ENCODE results near the gene ARSG. TPM values are rescaled to one million over a fixed set of nuclear protein-coding genes. Genes with fewer than 3 reads are reported as not detected.

ARSG gene
- total and polyA plus RNA-seq, 2 of the 13 experiments (the other 11 are each of a cell fraction or from before 2014, with no cell fraction given): 3.7 to 15.2 TPM

DNA sequence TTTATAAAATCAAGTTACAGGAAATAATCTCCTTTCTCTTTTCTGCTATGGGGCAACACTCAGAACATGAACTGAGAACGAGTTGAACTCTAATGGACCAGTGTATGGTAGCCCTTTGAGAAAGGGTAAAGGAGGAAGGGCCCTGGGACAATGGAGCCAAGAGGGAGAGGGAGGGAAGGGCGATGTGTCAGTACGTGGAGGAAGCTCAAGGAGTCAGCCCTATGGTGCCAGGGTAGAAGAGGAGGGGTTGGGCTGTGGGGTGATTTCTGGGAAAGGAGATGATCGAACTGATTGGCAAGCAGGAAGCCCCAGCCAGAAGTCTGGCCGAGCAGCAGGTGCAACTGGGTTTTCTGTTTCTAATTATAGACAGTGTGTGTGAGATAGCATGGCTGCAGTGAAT is 170.3 kb downstream of the ARSG start:
- Histone ChIP-seq H4K20me1 (ENCODE audit: insufficient read depth, low read length) (no peaks in the 10 kb centered on the region), H3K9me3 (ENCODE audit: low read length) (no peaks in the 10 kb centered on the region), H3K27ac (ENCODE audit: extremely low read length, insufficient read depth, low read length) (no peak overlapping the region), H2AFZ (ENCODE audit: low read length) (no peak overlapping the region), H3K79me2 (ENCODE audit: insufficient read depth, low read length) (no peaks in the 10 kb centered on the region), H3K4me2 (ENCODE audit: low read depth, low read length) (no peak overlapping the region; the same call in 1 of the 2 replicates), H3K4me3 (replicated peaks in 1 of 3; ENCODE audit: insufficient read depth in 1 of 3, low read depth in 2 of 3, low read length in 3 of 3) (no peak overlapping the region), H3K36me3 (replicated peaks in 1 of 2; ENCODE audit: control insufficient read depth in 1 of 2, insufficient read depth in 2 of 2, low read length in 2 of 2) (no peaks in the 10 kb centered on the region), H3K9ac (ENCODE audit: insufficient read depth, low read depth, low read length) (no peak overlapping the region), H3K27me3 (ENCODE audit: control insufficient read depth in 1 of 2, insufficient read depth in 2 of 2, low read length in 2 of 2) (no peaks in the 10 kb centered on the region), H3K4me1 (ENCODE audit: insufficient read depth, low read length) (peaks cover 64% of the 10 kb centered on the region)
- no TSS peak for BruUV-seq (replicated peaks)
- ChIA-PET CTCF (ENCODE audit: low intra/inter-chr PET ratio, low total read pairs) (interaction anchor here (1.3 to 2.5 kb wide), 2 partner anchors 199 to 257 kb away, joined by 3 to 14 read pairs; no protein-coding TSS in a partner anchor), POLR2A (no interaction called here)
- WGBS (ENCODE audit: low lambda C conversion rate): 63% methylated on average over 5 of the region's 5 CpGs
- intact Hi-C loops (cut with micrococcal nuclease; ENCODE audit: unreplicated experiment): no loop called here
- no peak for DNase-seq (ENCODE audit: low spot score)
- no peak for FAIRE-seq
- ATAC-seq: no peak
- TF ChIP-seq ZNF136 (CRISPR knock-in tag; IDR thresholded peaks at IDR 0.05; ENCODE audit: low read depth) (no peak), ZNF615 (CRISPR knock-in tag; IDR thresholded peaks at IDR 0.05; ENCODE audit: borderline replicate concordance) (no peak), ATF4 (CRISPR knock-in tag; IDR thresholded peaks at IDR 0.05) (0 out of 4 replicates have a peak, but pooled peaks of 1 of the 2 experiments have one; percentile 8)
- in situ Hi-C loops (cut with HindIII; ENCODE audit: extremely low pct_ligation_motif_present, low pct_unique_long_range_greater_than_20kb): loop anchor here (5.0 kb wide), 1 partner anchor 289 kb away; no protein-coding TSS in a partner anchor

- Histone ChIP-seq H3K9ac (ENCODE audit: insufficient read depth, low read depth, low read length) (peak overlapping the region; percentile 8; the same call in 1 of the 2 replicates), H3K27ac (ENCODE audit: extremely low read length, insufficient read depth, low read length) (no peak overlapping the region), H3K4me1 (ENCODE audit: insufficient read depth, low read length) (peaks cover 64% of the 10 kb centered on the region), H3K36me3 (replicated peaks in 1 of 2; ENCODE audit: control insufficient read depth in 1 of 2, insufficient read depth in 2 of 2, low read length in 2 of 2) (no peaks in the 10 kb centered on the region), H3K4me2 (ENCODE audit: low read depth, low read length) (peak overlapping the region; percentile 74), H4K20me1 (ENCODE audit: insufficient read depth, low read length) (no peaks in the 10 kb centered on the region), H3K9me3 (ENCODE audit: low read length) (no peaks in the 10 kb centered on the region), H2AFZ (ENCODE audit: low read length) (no peak overlapping the region), H3K27me3 (ENCODE audit: control insufficient read depth in 1 of 2, insufficient read depth in 2 of 2, low read length in 2 of 2) (no peaks in the 10 kb centered on the region), H3K4me3 (replicated peaks in 1 of 3; ENCODE audit: insufficient read depth in 1 of 3, low read depth in 2 of 3, low read length in 3 of 3) (peak overlapping the region in 2 of 3 experiments; percentile 11 to 41; a peak in 2 of 6 replicates), H3K79me2 (ENCODE audit: insufficient read depth, low read length) (no peaks in the 10 kb centered on the region)
- in situ Hi-C loops (cut with HindIII; ENCODE audit: extremely low pct_ligation_motif_present, low pct_unique_long_range_greater_than_20kb): loop anchor here (5.0 kb wide), 1 partner anchor 290 kb away; no protein-coding TSS in a partner anchor
- ChIA-PET POLR2A (no interaction called here), CTCF (ENCODE audit: low intra/inter-chr PET ratio, low total read pairs) (interaction anchor here (0.9 to 2.8 kb wide), 7 partner anchors 27 to 289 kb away, joined by 3 to 19 read pairs (median 5); no protein-coding TSS in a partner anchor)
- ATAC-seq (peak; percentile 90), DNase-seq (ENCODE audit: low spot score) (peak; percentile 88), FAIRE-seq (peak; percentile 71)
- no TSS peak for BruUV-seq (replicated peaks)
- intact Hi-C loops (cut with micrococcal nuclease; ENCODE audit: unreplicated experiment): loop anchor here (1.0 to 2.0 kb wide), 5 partner anchors 26 to 290 kb away; no protein-coding TSS in a partner anchor
- 44% methylated on average over 15 of the region's 15 CpGs for WGBS (ENCODE audit: low lambda C conversion rate)
- TF ChIP-seq PITX1 (CRISPR knock-in tag; IDR thresholded peaks at IDR 0.05) (peak; percentile 71; the same call in 1 of the 2 replicates), MBNL3 (CRISPR knock-in tag; conservative IDR thresholded peaks at IDR 0.05) (no peak), HDAC6 (IDR thresholded peaks at IDR 0.05; ENCODE audit: low read depth, low read length) (no peak), ZMAT3 (CRISPR knock-in tag; conservative IDR thresholded peaks at IDR 0.05) (0 out of 2 replicates have a peak, but pooled peaks have one; percentile 52), FOXP1 (IDR thresholded peaks at IDR 0.05) (no peak), FOXP1 (CRISPR knock-in tag; IDR thresholded peaks at IDR 0.05) (no peak), HNF1B (CRISPR knock-in tag; IDR thresholded peaks at IDR 0.05) (peak; percentile 57; the same call in 1 of the 2 replicates), CSRNP2 (CRISPR knock-in tag; conservative IDR thresholded peaks at IDR 0.05; ENCODE audit: low read depth) (no peak), GZF1 (CRISPR knock-in tag; IDR thresholded peaks at IDR 0.05) (no peak)
Observed at GRCh38 chr17:68462381-68463210, 171.3 kb downstream of the ARSG start.
